Measurements from ENCODE around the gene PTPRD.

Gene PTPRD

GRCh38 chr9:9231946-9232345, 1380.9 kb downstream of the PTPRD start:
- DNase-seq, result no peak

GRCh38 chr9:9229269-9229668, 1383.5 kb downstream of the PTPRD start:
- DNase-seq, result no peak

GRCh38 chr9:9223175-9223574, 1389.6 kb downstream of the PTPRD start:
- no peak for DNase-seq

- DNase-seq, result no peak
These were observed 1390.1 kb downstream of the PTPRD start for GRCh38 chr9:9222730-9223129.

- DNase-seq, result no peak
These were observed 1395.9 kb downstream of the PTPRD start for GRCh38 chr9:9216934-9217333.

GRCh38 chr9:9215050-9215449, 1397.8 kb downstream of the PTPRD start:
- DNase-seq, result no peak

GRCh38 chr9:9214066-9214465, 1398.7 kb downstream of the PTPRD start:
- DNase-seq, result no peak

GRCh38 chr9:9212963-9213362, 1399.8 kb downstream of the PTPRD start:
- DNase-seq, result no peak

- DNase-seq, result no peak
These were observed 1410.5 kb downstream of the PTPRD start for GRCh38 chr9:9202276-9202675.

- no peak for DNase-seq
These were observed 1426.7 kb downstream of the PTPRD start for GRCh38 chr9:9186086-9186485.

- DNase-seq, result no peak
These were observed 1430.4 kb downstream of the PTPRD start for GRCh38 chr9:9182431-9182830.

- DNase-seq, result no peak
These were observed 1435.7 kb downstream of the PTPRD start for GRCh38 chr9:9177081-9177480.

GRCh38 chr9:9174358-9174757, 1438.4 kb downstream of the PTPRD start:
- DNase-seq, result no peak

- no peak for DNase-seq
These were observed 1439.5 kb downstream of the PTPRD start for GRCh38 chr9:9173264-9173663.

GRCh38 chr9:9170439-9171134, 1442.2 kb downstream of the PTPRD start:
- DNase-seq, result no peak

- DNase-seq, result no peak
These were observed 1470.8 kb downstream of the PTPRD start for GRCh38 chr9:9142001-9142400.

GRCh38 chr9:9133526-9133925, 1479.3 kb downstream of the PTPRD start:
- no peak for DNase-seq

- DNase-seq, result no peak
These were observed 1488.2 kb downstream of the PTPRD start for GRCh38 chr9:9124616-9125015.

- no peak for DNase-seq
These were observed 1490.4 kb downstream of the PTPRD start for GRCh38 chr9:9122230-9122875.

GRCh38 chr9:9117866-9118265, 1494.9 kb downstream of the PTPRD start:
- no peak for DNase-seq

- DNase-seq, result peak; percentile 15
These were observed 1500.6 kb downstream of the PTPRD start for GRCh38 chr9:9112001-9112720.

GRCh38 chr9:9108641-9109040, 1504.2 kb downstream of the PTPRD start:
- DNase-seq, result no peak

- no peak for DNase-seq
These were observed 1510.5 kb downstream of the PTPRD start for GRCh38 chr9:9102295-9102694.

- peak; percentile 51 for DNase-seq
These were observed 1512.7 kb downstream of the PTPRD start for GRCh38 chr9:9100070-9100469.

All from NCI-H1694 (cell line).